GM18499 (cell line): ENCODE results near the gene SYNPR.

Source experiments
- ATAC-seq: cut with Tn5 transposase; IDR thresholded peaks from one replicate; pipeline ENCODE4 v1.9.1; 2021; ENCODE audit warnings: moderate number of reproducible peaks; ENCODE audit not compliant: insufficient read depth, unreplicated experiment

The SYNPR gene

DNA sequence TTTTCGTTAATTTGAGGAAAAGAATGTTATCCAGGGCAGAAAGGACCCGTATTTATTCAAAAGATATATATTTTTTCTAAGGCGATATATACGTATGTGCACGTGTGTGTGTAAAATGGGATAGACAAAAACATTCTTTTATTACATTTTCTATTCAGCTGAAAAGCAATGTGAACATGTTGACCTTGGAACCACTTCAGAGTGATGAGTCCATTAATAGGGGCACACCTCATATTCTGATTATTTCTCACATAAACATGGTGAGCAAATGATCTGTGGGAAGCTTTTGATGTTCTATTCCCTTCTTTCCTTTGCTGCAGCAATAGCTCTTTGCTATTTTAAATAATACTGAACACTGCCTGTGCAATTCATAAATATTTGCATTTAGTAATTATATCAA lies 87.6 kb downstream of the SYNPR start:
- ATAC-seq, result no peak

DNA sequence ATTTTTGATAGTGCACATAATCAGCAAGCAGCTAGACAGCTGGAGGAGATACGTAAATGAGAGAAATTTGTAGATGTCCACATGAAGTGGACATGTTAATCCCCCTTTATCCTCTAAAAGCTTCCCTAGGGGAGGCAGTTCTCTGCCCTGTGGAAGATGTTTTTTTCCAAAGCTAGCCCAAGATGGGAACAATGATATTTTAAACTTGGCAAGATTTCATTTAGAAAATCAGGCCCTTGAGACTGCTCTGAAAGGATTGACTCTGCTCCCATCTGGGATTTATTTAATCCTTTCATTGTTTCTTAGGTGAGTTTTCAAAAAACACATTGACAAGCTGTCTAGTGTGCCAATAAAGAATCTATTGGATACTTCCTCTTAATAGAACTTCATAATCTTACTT lies 92.0 kb downstream of the SYNPR start:
- ATAC-seq, result no peak

DNA sequence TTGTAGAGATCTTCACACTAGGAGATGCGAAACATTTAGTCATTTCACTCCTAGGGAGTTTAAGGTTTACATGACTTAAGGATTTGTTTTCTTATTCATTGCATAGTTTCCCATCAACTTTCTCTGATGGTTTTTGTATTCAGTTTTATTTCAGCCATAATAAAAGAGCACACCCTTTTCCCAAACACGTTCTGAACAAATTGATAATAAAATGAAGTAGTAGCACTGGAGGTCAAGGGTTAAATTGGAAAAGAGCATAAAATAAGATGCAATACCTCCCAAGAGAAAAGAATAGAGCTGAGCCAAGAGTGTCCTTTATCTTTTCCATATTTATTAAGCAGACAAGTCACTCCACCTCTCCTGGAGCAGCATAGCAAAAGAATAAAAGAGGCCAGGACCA lies 104.9 kb downstream of the SYNPR start:
- no peak for ATAC-seq

DNA sequence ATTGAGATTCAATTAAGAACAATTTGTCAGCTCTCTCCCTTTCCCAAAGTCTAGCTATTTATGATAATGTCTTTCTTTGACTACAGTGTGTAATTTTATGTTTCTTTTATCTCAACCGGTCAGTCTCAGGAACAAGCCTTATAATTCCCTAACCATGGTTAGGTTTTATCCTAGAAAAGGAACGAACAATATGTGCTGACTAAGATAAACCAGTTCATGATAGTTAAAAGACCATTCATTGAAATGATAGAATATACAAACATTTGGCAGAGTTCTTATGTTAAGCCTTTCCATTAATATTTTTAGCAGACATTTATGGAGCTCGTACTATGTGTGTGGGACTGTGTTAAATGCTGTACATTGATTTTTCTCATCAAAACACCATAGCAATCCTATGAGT lies 106.3 kb downstream of the SYNPR start:
- ATAC-seq, result no peak

DNA sequence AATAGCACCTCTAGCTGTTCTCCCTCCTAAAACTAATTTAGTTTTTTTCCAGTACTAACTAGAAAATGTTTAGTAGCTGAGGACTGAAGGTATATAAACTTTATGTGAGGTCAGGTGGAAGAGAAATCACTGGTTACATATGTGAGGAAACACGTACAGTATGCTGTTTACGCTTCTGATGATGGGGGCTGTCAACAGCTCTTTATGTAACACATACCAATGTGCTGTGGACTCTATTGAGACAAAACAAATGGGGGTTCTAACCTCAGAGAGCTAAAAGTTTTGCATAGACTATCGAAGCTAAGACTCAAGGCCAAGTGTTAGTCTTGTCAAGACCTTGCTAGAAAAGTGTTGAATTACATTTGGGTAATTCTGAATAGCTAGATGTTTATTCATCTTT lies 107.5 kb downstream of the SYNPR start:
- no peak for ATAC-seq

DNA sequence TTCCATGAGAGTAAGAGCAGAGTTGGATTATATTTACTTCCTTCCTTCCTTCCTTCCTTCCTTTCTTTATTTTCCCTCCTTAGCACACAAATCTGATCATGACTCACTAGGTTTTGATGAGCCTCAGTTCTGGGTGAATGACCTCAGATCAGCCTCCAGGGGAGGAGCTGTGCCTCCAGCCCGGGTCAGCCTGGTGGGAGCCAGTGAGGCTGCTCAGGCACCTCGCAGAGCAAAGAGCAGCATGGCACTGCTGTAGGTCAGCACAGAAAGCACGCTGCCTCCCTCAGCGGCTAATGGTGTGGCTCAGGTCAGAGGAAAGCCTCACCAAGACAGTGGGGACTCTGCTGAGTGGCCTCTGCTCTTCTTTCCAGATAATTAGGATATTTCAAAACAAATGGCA lies 108.5 kb downstream of the SYNPR start:
- ATAC-seq, result no peak

DNA sequence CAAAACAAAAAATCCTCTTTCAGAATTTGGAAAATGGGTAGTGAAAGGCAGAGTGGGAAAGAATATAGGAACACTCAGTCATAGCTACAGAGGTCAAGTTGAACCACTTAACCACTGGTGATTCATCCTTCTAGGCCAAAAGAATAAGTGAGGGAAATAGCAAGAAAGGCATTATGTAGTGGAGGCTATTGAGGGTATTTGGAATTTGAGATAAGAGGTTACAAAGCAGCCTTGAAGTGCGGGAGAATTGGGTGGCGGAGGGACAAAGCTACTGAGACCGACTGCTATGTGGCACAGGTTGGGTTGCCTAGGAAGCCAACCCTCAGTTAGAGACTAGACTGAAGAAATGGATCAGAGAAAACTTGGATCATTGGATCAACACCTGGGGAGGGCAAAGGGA lies 109.5 kb downstream of the SYNPR start:
- ATAC-seq, result no peak

DNA sequence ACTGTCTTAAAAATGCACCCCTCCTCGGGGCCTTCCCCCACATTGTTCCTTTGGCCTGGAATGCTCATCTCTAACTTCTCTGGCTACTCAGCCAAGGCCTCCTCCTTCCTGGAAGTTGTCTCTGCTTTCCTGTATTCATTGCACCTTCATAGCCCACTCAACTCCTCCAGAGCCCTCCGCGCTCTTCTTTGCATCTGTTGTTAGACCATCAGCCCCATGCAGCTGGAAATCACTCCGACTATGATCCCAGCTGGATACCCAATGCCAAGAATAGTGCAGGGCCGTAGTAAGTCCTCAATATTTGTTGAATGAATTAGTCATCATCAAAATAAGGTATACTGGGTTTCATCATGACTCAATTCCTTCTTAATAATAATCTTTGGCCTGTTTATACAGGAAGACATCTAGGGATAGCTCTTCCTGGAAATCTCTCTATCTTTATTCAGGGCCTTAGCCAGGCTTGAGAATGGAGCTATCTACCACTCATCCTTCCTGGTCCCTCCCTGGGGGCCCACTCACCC lies 112.7 kb downstream of the SYNPR start:
- ATAC-seq, result no peak

DNA sequence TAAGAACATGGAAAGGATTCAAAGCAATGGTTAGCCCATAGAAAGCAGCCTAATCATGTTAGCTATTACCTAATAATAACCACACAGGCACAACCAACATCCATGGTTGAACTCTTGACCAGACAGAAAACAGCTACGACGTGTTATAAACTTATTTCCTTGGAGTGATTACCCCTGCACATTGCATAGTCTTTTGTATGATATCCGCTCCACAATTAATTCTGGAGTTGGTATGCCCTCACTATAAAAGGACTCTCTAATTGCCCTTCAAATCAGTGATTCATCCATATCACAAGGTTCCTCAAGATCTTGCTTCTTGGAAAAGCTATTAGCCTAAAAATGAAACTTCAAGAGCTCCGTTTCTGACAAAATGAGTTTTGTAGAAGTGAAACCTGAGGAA lies 117.9 kb downstream of the SYNPR start:
- ATAC-seq, result no peak

DNA sequence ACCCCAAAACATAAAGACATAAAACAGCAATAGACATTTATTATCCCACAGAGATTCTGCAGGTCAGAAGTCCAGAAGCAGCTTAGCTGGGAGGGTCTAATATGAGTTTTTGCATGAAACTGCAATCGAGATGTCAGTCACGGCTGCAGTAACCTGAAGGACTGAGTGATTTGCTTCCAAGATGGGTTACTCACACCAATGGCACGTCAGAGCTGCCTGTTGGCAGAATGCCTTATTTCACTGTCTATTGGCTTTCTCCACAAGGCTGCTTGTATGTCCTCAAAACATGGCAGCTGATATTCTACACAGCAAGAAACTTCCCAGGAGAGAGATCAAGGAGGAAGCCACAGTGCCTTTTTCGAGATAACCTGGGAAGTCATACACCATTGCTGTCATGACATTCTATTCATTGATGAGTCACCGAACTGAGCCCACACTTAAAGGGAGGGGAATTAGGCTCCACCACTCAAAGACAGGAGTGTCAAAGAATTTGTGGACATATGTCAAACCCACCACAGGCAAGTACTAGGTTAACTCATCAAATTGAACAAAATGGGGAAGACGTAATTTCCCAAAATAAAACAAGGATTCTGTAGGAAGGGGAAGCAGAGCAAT lies 122.2 kb downstream of the SYNPR start:
- ATAC-seq, result no peak

DNA sequence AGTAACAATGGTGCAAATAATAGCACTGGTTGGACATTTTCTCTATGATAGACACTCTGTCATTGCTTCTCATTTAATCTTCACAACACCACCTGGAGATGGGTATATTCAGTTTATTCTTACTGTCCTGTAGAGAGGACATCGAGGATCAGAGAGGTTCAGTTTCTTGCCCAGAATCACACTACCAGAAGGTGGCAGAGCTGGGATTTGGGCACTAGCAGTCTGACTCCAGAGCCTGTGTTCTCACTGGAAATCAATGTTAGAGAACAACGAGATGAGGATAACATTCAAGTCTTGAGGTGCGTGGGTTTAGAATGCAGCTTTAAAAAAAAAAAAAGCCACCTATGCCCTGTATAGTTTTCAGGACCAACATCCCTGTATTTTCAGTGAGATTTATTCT lies 127.8 kb downstream of the SYNPR start:
- no peak for ATAC-seq

DNA sequence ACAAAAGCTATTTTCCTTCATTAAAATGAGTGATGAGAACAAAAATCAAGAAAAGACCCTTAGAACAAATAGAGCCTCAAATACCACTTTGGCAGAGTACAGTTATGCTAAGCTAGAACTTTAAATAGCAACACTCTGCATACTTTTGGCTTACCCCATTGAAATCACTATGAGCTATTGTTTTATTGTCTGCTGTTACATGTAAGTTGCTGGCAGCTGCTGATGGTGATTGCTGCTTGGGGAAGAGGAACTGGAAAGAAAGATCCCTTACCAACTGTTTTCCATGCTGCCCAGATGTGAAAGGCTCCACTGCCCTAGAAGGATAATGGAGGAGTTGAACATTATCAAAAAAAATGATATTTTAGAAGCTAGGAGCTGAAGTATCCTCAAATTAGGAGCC lies 135.4 kb downstream of the SYNPR start:
- no peak for ATAC-seq

DNA sequence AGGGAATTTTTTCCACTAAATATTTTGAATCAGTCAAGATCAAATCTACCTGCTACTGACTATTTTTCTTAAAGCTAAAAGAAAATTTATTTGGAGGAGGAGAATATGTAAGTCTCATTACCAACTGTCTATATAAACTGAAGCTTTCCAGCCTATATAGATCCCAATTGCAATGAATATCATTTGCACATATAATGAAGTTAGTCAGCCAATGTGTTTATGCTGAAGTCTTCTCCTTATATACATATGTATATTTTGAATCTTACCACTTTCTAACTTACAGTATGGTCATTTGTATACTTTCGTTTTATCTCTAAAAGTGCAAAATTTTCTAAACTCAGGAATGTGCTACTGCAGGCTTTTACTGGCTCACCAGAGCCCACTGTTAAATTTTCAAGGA lies 136.5 kb downstream of the SYNPR start:
- no peak for ATAC-seq

DNA sequence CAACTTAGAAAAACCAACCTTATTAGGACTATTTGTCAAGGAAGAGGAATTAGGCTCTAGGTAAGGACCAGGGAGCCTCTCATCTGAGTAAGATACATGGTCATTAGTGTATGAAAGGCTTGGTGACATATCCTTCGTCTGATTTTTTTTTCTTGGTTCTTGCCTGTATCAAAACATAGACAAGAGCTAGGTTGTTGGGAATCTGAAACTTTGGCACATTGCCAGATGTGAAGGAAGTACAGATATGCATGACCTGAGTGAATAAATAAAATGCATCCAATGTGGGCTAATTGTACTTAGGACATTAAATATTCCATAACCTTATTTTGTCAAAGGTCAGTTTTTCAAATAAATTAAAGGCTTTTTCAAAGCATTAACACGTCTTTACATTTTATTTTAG lies 151.8 kb downstream of the SYNPR start:
- ATAC-seq, result no peak

DNA sequence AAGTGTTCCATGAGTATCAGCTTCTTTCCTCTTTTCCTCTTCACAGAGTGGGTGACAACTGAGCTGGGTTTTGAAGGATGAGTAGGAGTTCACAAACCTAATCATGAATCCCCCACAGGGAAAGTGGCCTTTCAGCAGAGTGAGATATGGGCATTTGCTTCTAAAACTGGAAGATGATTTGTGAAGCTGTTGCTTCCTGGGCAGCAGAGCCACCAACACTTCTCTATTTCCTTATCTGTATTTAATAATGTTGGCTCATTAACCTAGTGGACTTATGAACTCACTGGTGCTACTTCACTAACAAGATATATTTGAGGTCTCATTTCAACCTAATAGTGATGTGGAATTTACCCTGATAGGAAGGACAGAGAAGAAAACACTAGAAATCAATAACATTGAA lies 152.8 kb downstream of the SYNPR start:
- no peak for ATAC-seq

DNA sequence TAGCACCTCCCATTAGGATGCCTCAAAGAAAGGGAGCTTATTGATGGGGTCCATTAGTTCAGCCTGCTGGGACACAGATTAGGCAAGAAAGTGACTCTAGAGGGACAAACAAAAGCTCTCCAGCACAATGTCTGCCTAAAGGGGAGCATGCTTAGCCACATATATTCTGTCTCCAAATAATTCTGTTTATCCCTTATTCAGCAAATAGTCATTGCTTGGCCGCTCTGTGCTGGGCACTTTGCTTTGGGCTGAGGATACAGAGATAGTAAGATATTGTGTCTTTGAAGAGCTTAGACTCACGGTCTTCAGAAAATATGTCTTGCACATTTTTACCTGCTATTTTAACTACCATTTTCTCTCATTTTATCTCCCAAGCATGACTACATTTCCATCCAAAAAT lies 159.8 kb downstream of the SYNPR start:
- ATAC-seq, result no peak

DNA sequence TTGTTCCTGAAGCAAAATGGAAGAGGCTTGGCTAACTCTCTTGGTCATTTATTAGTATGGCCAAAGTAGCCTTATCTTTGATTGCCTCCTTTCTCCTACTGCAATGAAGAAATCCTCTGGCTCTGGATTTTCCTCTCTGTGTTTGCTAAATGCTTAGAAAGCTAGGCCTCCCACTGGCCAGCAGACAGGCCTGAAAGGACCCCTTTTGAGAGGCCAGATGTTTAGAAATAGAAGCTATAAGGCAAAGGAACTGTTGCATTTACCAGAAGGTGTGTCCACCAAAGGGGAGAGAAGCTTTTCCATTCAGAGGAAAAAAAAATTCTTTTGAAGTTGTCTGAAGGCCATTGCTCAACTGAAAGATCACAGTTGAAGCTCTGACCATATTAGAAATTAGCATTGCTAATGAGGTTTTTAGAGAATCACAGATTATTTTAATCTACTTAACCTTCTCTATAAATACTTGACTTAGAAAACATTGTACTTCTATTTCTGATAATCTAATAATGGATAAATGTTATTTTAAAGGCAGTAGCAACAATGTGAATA lies 160.8 kb downstream of the SYNPR start:
- ATAC-seq, result no peak

DNA sequence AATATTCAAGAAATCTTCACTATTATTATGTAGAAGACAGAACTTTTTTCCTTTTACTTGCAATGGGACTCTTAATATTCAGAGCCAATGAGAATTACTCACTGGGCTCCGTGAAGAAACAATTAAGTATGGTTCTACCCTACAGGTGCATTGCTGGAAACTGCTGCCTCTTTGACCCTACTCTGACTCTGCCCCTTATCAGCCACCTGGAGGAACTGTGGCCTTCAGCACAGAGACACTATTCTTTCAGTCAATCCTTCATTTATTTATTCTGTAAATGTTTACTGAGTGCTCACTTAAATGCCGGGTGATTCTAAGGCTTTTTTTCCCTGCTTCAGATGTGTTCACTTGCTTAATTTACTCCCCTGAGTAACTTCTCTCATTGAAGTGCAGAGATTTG lies 163.2 kb downstream of the SYNPR start:
- ATAC-seq, result no peak

DNA sequence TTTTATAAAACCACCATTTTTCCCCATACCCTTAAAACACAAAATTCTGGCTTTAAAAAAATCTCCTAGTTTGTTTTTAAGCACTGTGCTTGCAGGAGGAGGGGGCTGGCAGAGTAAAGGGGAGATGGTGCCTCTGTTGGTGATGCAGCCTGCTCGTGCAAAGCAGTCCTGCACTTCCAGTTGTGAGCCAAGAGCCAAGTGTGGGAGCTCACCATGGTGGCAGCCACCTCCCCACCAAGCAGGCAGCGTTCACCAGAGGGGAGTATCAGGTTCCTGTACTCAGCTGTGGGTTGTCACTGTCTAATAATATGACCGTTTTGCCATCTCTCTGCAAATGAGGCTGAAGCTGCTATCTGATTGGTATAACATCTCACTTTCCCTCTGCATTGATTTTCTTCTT lies 164.8 kb downstream of the SYNPR start:
- ATAC-seq, result no peak

DNA sequence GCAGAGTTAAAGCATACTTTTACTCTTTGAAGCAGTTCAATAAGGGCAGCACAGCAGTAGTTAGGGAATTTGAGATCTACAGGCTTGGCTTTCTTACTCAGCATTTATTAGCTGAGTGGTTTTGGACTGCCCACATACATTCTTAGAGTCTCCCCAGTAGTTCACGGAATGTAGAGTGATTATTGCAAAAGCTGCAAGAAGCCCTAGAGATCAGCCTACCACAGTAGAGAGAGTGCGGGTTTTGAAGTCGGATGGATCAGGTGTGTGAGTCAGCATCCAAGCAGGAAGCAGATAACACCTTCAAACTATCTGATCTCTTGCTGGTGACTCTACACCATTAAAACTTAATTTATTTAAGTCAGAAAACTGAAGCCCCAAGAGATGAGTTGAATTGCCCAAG lies 171.9 kb downstream of the SYNPR start:
- no peak for ATAC-seq

DNA sequence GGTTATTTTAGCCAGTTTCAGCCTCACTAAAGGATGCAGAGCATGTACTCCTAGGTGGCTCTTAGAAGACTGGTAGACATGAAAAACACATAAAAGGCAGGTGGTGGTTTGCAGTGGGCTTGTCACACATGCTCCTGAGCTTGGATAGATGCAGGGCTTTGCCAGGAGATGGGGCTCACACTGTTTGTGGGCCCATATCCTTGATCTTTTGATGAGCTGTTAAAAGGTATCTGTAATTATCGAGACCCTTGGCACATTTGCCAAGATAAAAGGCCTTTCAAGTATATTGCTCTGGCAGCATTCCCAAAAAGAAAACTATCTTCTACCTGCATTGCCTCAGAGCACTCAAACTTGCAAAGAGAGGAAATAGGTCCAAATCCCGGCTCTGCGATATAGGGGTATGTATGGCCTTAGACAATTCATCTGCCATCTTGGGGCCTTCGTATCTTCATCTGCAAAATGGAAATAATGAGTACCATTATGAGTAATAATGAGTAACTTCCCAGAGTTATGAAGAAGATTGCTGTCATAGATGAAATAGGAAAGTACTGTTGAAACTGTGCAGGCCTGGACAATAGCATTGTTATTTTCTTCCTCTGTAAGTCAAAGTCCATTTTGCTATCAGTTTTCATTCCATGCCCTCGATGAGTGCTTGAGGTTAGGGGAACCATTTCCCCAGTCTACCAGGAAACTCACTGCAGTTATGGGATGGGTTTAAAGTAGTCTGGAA lies 172.7 kb downstream of the SYNPR start:
- ATAC-seq, result no peak

DNA sequence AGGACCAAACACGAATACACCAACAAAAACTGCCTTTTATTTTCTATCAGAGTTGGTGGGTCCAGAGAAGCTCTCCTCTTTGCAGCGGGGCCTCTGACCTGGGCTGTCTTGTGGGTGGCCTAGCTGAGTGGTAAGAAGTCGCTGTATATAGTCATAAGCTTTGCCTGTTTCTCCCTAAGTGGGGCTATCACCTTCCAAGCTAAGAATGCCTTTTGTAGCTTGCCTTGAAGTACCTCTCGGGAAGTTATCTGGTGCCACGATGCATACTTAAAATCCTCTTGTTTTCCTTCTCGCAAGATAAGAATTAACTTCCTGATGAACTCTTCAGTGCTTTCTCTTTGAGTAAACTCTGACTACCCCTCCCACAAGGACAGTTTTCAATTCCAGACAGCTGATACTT lies 178.8 kb downstream of the SYNPR start:
- ATAC-seq, result no peak
